H1 (cell line): ENCODE measurements around the gene DMWD. TPM values are rescaled to one million over a fixed set of nuclear protein-coding genes. Genes with fewer than 3 reads are reported as not detected.

Source experiments
- ATF3 ChIP-seq: IDR thresholded peaks from 2 replicates; pipeline ENCODE4 v1.6.1; 2011; ENCODE audit warnings: low read depth, mild to moderate bottlenecking, low read length; ENCODE audit not compliant: insufficient read depth
- CHD2 ChIP-seq: IDR thresholded peaks from 2 replicates; pipeline ENCODE4 v1.6.1; 2012; ENCODE audit warnings: low read length, improper control_type of control experiment
- EZH2 ChIP-seq: fragments of 200-600 bp; sonication (generic); IDR thresholded peaks from 2 replicates; pipeline ENCODE4 v1.7.1; 2012; ENCODE audit warnings: low read depth, mild to moderate bottlenecking, moderate library complexity, low read length, inconsistent platforms; ENCODE audit not compliant: severe bottlenecking
- RNF2 ChIP-seq: fragments of 200-900, 300-1000 bp; sonication (generic); IDR thresholded peaks from 2 replicates; pipeline ENCODE4 v1.7.1; 2016; ENCODE audit warnings: borderline replicate concordance, low read depth, mild to moderate bottlenecking, antibody characterized with exemption, low read length; ENCODE audit not compliant: poor library complexity, severe bottlenecking; ENCODE audit errors: missing control alignments
- RXRA ChIP-seq: IDR thresholded peaks from 2 replicates; pipeline ENCODE4 v1.6.1; 2011; ENCODE audit warnings: low read depth, mild to moderate bottlenecking, low read length, moderate library complexity; ENCODE audit not compliant: insufficient read depth
- SAP30 ChIP-seq: fragments of 300-600 bp; sonication (generic); IDR thresholded peaks from 2 replicates; pipeline ENCODE4 v1.7.1; 2012; ENCODE audit warnings: low read length, moderate library complexity, mild to moderate bottlenecking, inconsistent platforms; ENCODE audit not compliant: insufficient read depth, insufficient replicate concordance
- polyA plus RNA-seq, 7 experiments: library from polyadenylated mRNA; depleted of rRNA in 3 of 7; stranded (reverse) in 5 of 7; unstranded in 2 of 7; fragments of >200 nt in 5 of 7; fragments of 200-250 nt in 2 of 7; gene quantifications; 1 replicate in 5 of 7; 2 replicates in 1 of 7; 4 replicates in 1 of 7; pipeline versions ENCODE4 v1.2.1 to v1.2.3, GENCODE V29; 2011 to 2013; ENCODE audit warnings: missing spikeins in 2 of 7, mixed read lengths in 2 of 7
- total RNA-seq: library from RNA; stranded (reverse); fragmentation: NEBNext Ultra II Directional; extraction: Animal tissue kit (Norgen Biotek cat#: 25700); gene quantifications from 2 replicates; pipeline ENCODE4 v1.2.1, GENCODE V29; 2021
- TF ChIP-seq, protein P1 (sequence below): fragments of 300-600 bp; sonication (generic); IDR thresholded peaks from 2 replicates; pipeline ENCODE4 v1.7.1; 2012; ENCODE audit warnings: low read length, moderate library complexity, mild to moderate bottlenecking, inconsistent platforms; ENCODE audit not compliant: insufficient replicate concordance
- TF ChIP-seq, protein P2 (sequence below): IDR thresholded peaks from 2 replicates; pipeline ENCODE4 v1.6.1; 2012; ENCODE audit warnings: low read length, inconsistent platforms

Gene DMWD
- total and polyA plus RNA-seq, 2 of the 8 experiments (the other 6 are each of a cell fraction or from before 2014, with no cell fraction given): 13.6 to 41.0 TPM

- TF ChIP-seq, protein P1, sequence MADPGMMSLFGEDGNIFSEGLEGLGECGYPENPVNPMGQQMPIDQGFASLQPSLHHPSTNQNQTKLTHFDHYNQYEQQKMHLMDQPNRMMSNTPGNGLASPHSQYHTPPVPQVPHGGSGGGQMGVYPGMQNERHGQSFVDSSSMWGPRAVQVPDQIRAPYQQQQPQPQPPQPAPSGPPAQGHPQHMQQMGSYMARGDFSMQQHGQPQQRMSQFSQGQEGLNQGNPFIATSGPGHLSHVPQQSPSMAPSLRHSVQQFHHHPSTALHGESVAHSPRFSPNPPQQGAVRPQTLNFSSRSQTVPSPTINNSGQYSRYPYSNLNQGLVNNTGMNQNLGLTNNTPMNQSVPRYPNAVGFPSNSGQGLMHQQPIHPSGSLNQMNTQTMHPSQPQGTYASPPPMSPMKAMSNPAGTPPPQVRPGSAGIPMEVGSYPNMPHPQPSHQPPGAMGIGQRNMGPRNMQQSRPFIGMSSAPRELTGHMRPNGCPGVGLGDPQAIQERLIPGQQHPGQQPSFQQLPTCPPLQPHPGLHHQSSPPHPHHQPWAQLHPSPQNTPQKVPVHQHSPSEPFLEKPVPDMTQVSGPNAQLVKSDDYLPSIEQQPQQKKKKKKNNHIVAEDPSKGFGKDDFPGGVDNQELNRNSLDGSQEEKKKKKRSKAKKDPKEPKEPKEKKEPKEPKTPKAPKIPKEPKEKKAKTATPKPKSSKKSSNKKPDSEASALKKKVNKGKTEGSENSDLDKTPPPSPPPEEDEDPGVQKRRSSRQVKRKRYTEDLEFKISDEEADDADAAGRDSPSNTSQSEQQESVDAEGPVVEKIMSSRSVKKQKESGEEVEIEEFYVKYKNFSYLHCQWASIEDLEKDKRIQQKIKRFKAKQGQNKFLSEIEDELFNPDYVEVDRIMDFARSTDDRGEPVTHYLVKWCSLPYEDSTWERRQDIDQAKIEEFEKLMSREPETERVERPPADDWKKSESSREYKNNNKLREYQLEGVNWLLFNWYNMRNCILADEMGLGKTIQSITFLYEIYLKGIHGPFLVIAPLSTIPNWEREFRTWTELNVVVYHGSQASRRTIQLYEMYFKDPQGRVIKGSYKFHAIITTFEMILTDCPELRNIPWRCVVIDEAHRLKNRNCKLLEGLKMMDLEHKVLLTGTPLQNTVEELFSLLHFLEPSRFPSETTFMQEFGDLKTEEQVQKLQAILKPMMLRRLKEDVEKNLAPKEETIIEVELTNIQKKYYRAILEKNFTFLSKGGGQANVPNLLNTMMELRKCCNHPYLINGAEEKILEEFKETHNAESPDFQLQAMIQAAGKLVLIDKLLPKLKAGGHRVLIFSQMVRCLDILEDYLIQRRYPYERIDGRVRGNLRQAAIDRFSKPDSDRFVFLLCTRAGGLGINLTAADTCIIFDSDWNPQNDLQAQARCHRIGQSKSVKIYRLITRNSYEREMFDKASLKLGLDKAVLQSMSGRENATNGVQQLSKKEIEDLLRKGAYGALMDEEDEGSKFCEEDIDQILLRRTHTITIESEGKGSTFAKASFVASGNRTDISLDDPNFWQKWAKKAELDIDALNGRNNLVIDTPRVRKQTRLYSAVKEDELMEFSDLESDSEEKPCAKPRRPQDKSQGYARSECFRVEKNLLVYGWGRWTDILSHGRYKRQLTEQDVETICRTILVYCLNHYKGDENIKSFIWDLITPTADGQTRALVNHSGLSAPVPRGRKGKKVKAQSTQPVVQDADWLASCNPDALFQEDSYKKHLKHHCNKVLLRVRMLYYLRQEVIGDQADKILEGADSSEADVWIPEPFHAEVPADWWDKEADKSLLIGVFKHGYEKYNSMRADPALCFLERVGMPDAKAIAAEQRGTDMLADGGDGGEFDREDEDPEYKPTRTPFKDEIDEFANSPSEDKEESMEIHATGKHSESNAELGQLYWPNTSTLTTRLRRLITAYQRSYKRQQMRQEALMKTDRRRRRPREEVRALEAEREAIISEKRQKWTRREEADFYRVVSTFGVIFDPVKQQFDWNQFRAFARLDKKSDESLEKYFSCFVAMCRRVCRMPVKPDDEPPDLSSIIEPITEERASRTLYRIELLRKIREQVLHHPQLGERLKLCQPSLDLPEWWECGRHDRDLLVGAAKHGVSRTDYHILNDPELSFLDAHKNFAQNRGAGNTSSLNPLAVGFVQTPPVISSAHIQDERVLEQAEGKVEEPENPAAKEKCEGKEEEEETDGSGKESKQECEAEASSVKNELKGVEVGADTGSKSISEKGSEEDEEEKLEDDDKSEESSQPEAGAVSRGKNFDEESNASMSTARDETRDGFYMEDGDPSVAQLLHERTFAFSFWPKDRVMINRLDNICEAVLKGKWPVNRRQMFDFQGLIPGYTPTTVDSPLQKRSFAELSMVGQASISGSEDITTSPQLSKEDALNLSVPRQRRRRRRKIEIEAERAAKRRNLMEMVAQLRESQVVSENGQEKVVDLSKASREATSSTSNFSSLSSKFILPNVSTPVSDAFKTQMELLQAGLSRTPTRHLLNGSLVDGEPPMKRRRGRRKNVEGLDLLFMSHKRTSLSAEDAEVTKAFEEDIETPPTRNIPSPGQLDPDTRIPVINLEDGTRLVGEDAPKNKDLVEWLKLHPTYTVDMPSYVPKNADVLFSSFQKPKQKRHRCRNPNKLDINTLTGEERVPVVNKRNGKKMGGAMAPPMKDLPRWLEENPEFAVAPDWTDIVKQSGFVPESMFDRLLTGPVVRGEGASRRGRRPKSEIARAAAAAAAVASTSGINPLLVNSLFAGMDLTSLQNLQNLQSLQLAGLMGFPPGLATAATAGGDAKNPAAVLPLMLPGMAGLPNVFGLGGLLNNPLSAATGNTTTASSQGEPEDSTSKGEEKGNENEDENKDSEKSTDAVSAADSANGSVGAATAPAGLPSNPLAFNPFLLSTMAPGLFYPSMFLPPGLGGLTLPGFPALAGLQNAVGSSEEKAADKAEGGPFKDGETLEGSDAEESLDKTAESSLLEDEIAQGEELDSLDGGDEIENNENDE: no peak
- TF ChIP-seq ATF3 (no peak), RNF2 (no peak), RXRA (no peak), EZH2 (no peak), CHD2 (no peak), SAP30 (no peak)
- TF ChIP-seq, protein P2, sequence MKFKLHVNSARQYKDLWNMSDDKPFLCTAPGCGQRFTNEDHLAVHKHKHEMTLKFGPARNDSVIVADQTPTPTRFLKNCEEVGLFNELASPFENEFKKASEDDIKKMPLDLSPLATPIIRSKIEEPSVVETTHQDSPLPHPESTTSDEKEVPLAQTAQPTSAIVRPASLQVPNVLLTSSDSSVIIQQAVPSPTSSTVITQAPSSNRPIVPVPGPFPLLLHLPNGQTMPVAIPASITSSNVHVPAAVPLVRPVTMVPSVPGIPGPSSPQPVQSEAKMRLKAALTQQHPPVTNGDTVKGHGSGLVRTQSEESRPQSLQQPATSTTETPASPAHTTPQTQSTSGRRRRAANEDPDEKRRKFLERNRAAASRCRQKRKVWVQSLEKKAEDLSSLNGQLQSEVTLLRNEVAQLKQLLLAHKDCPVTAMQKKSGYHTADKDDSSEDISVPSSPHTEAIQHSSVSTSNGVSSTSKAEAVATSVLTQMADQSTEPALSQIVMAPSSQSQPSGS: no peak
Observed at GRCh38 chr19:45825263-45825605, 32.6 kb upstream of the DMWD start (continued).
